ENCODE measurements around the gene PDCD11. TPM values are rescaled to one million over a fixed set of nuclear protein-coding genes. Genes with fewer than 3 reads are reported as not detected.

The PDCD11 gene
- total RNA-seq, 2 experiments from 2014 or later: 13.3 to 16.4 TPM

- peaks cover 3% of the 10 kb centered on the region for H3K4me1 ChIP-seq (ENCODE audit: insufficient read depth, low read length)
- Mint-ChIP-seq H3K4me3 (no peak overlapping the region), H3K9me3 (no peaks in the 10 kb centered on the region), H3K4me1 (ENCODE audit: low read depth) (peaks cover 15% of the 10 kb centered on the region), H3K36me3 (ENCODE audit: low read depth) (peaks cover 86% of the 10 kb centered on the region), H3K27ac (no peak overlapping the region), H3K27me3 (no peaks in the 10 kb centered on the region)
- ChIA-PET CTCF (no interaction called here), POLR2A (no interaction called here)
- no peak overlapping the region for H3K27ac ChIP-seq (ENCODE audit: low read depth in 1 of 2, low read length in 2 of 2)
- TF ChIP-seq CTCF (IDR thresholded peaks at IDR 0.05): no peak
- H3K4me3 ChIP-seq (ENCODE audit: low read length): no peak overlapping the region
- H3K27me3 ChIP-seq (ENCODE audit: control insufficient read depth in 1 of 2, insufficient read depth in 2 of 2, low read length in 2 of 2): no peaks in the 10 kb centered on the region
- DNase-seq (no peak), ATAC-seq (ENCODE audit: poor library complexity) (no peak)
- no peaks in the 10 kb centered on the region for H3K9me3 ChIP-seq (ENCODE audit: control insufficient read depth in 1 of 2, insufficient read depth in 1 of 2, low read length in 2 of 2)
- H3K36me3 ChIP-seq (ENCODE audit: insufficient read depth, low read length): peaks cover 71% of the 10 kb centered on the region
- intact Hi-C loops (cut with DNase I, micrococcal nuclease): no loop called here
These were observed 27.3 kb downstream of the PDCD11 start for GRCh38 chr10:103423748-103424147.

GRCh38 chr10:103427866-103428265, 31.4 kb downstream of the PDCD11 start:
- H3K27ac ChIP-seq (ENCODE audit: low read depth in 1 of 2, low read length in 2 of 2): no peak overlapping the region
- ChIA-PET CTCF (no interaction called here), POLR2A (no interaction called here)
- Mint-ChIP-seq H3K36me3 (ENCODE audit: low read depth) (peaks cover 79% of the 10 kb centered on the region), H3K4me3 (no peak overlapping the region), H3K27me3 (no peaks in the 10 kb centered on the region), H3K4me1 (ENCODE audit: low read depth) (peaks cover 40% of the 10 kb centered on the region), H3K27ac (no peak overlapping the region), H3K9me3 (no peaks in the 10 kb centered on the region)
- no peak overlapping the region for H3K4me3 ChIP-seq (ENCODE audit: low read length)
- intact Hi-C loops (cut with DNase I, micrococcal nuclease): no loop called here
- DNase-seq (no peak), ATAC-seq (ENCODE audit: poor library complexity) (no peak)
- no peaks in the 10 kb centered on the region for H3K27me3 ChIP-seq (ENCODE audit: control insufficient read depth in 1 of 2, insufficient read depth in 2 of 2, low read length in 2 of 2)
- H3K36me3 ChIP-seq (ENCODE audit: insufficient read depth, low read length): peaks cover 50% of the 10 kb centered on the region
- TF ChIP-seq CTCF (IDR thresholded peaks at IDR 0.05): no peak
- no peaks in the 10 kb centered on the region for H3K9me3 ChIP-seq (ENCODE audit: control insufficient read depth in 1 of 2, insufficient read depth in 1 of 2, low read length in 2 of 2)
- H3K4me1 ChIP-seq (ENCODE audit: insufficient read depth, low read length): peaks cover 16% of the 10 kb centered on the region

GRCh38 chr10:103428989-103429643, 32.7 kb downstream of the PDCD11 start:
- no peaks in the 10 kb centered on the region for H3K9me3 ChIP-seq (ENCODE audit: control insufficient read depth in 1 of 2, insufficient read depth in 1 of 2, low read length in 2 of 2)
- intact Hi-C loops (cut with DNase I, micrococcal nuclease): no loop called here
- no peak overlapping the region for H3K4me3 ChIP-seq (ENCODE audit: low read length)
- TF ChIP-seq CTCF (IDR thresholded peaks at IDR 0.05): no peak
- ChIA-PET POLR2A (no interaction called here), CTCF (no interaction called here)
- peak overlapping the region in 1 of 2 donors; percentile 19 for H3K27ac ChIP-seq (ENCODE audit: low read depth in 1 of 2, low read length in 2 of 2)
- H3K36me3 Mint-ChIP-seq (ENCODE audit: low read depth): peaks cover 78% of the 10 kb centered on the region
- peak overlapping the region; percentile 53 for H3K27ac Mint-ChIP-seq
- peaks cover 49% of the 10 kb centered on the region for H3K36me3 ChIP-seq (ENCODE audit: insufficient read depth, low read length)
- H3K27me3 ChIP-seq (ENCODE audit: control insufficient read depth in 1 of 2, insufficient read depth in 2 of 2, low read length in 2 of 2): no peaks in the 10 kb centered on the region
- no peaks in the 10 kb centered on the region for H3K27me3 Mint-ChIP-seq
- H3K9me3 Mint-ChIP-seq: no peaks in the 10 kb centered on the region
- peaks cover 16% of the 10 kb centered on the region for H3K4me1 ChIP-seq (ENCODE audit: insufficient read depth, low read length)
- H3K4me1 Mint-ChIP-seq (ENCODE audit: low read depth): peaks cover 40% of the 10 kb centered on the region
- ATAC-seq (ENCODE audit: poor library complexity): peak; percentile 56
- DNase-seq: peak in 1 of 14 experiments; percentile 23
- peak overlapping the region; percentile 23 for H3K4me3 Mint-ChIP-seq
